AG04449 (cell line): ENCODE measurements around the gene EIF4EBP3.

Source experiments
- CTCF ChIA-PET: fragments of 350-600 bp; formaldehyde crosslinking; extraction: SDS; loops from one replicate; lab custom pipeline; 2021; ENCODE audit warnings: antibody characterized with exemption; lab: Yijun Ruan, JAX
- POLR2A ChIA-PET: fragments of 400-600, 350-600 bp; formaldehyde crosslinking; extraction: SDS; loops from one replicate; lab custom pipeline; 2020; ENCODE audit warnings: antibody characterized with exemption, inconsistent platforms; lab: Yijun Ruan, JAX
- DNase-seq: peaks from one replicate; pipeline ENCODE4 v3.0.0-alpha.2; 2010; ENCODE audit warnings: low read depth, low spot score
- H3K4me3 ChIP-seq: 2 replicates; pipeline ENCODE4 v1.5.1; 2011; ENCODE audit warnings: low read depth, mild to moderate bottlenecking, control low read depth, low read length
- TF ChIP-seq, protein P1 (sequence below): IDR thresholded peaks from one replicate; pipeline ENCODE4 v1.5.1; 2011; ENCODE audit warnings: mild to moderate bottlenecking, moderate library complexity, low read length, control low read depth, inconsistent platforms; ENCODE audit not compliant: insufficient read depth; ENCODE audit errors: missing control alignments

Gene EIF4EBP3

DNA sequence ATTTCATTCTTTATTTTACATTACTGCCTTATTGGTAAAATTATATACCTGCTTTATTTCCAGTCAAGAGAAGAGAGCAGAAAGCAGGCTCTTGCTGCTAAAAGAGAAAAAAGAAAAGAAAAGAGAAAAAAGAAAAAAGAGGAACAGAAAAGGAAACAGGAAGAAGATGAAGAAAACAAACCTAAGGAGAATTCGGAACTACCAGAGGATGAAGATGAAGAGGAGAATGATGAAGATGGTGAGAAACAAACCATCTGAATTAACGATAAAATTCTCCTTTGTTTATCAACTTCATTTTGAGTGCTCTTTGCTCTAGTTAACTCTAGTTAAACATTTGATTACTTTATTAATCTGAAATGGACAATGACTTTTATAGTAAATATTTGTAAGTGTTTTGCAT is 23.5 kb upstream of the EIF4EBP3 start:
- TF ChIP-seq, protein P1, sequence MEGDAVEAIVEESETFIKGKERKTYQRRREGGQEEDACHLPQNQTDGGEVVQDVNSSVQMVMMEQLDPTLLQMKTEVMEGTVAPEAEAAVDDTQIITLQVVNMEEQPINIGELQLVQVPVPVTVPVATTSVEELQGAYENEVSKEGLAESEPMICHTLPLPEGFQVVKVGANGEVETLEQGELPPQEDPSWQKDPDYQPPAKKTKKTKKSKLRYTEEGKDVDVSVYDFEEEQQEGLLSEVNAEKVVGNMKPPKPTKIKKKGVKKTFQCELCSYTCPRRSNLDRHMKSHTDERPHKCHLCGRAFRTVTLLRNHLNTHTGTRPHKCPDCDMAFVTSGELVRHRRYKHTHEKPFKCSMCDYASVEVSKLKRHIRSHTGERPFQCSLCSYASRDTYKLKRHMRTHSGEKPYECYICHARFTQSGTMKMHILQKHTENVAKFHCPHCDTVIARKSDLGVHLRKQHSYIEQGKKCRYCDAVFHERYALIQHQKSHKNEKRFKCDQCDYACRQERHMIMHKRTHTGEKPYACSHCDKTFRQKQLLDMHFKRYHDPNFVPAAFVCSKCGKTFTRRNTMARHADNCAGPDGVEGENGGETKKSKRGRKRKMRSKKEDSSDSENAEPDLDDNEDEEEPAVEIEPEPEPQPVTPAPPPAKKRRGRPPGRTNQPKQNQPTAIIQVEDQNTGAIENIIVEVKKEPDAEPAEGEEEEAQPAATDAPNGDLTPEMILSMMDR = no peak
- CTCF ChIA-PET = no interaction called here
- POLR2A ChIA-PET = no interaction called here
- H3K4me3 ChIP-seq = no peak overlapping the region
- DNase-seq = no peak

DNA sequence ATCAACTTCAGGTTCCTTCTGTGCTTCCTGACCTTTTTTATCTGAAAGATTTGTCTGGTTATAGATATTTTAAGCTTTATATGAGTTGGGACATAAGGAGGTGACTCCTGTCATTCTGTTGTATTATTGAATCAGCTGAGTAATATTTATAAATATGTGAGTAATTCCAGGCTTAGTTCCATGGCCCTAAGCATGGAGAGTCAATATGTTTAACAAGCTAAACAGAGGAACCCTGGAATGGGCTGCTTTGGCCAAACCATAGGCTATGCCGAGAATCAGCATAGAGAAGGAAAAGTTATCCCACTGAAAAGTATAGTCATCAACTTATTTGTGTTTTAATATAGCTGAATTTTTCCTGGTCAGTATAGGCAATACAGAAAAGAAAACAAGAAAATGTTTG is 7.2 kb upstream of the EIF4EBP3 start:
- no peak overlapping the region for H3K4me3 ChIP-seq
- POLR2A ChIA-PET = no interaction called here
- no peak for DNase-seq
- CTCF ChIA-PET = interaction anchor here (0.9 kb wide), 1 partner anchor 11 kb away, joined by 3 read pairs; no protein-coding TSS in a partner anchor
- TF ChIP-seq, protein P1 = no peak

DNA sequence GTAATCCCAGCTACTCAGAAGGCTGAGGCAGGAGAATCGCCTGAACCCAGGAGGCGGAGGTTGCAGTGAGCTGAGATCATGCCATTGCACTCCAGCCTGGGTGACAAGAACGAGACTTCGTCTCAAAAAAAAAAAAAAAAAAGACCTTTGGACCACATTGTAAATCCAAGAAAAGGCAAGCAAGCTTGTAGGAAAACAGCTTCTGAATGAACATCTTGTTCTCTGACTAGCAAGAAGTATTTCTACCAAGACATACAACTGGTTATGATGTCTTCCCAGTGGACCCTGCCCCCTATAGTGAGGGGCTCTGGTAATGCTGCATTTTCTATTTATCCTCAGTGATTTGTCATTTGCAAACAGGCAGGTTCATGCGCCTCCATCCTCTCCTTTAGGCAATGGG is 4.5 kb upstream of the EIF4EBP3 start:
- H3K4me3 ChIP-seq = no peak overlapping the region
- ChIA-PET POLR2A (interaction anchor here (0.6 kb wide), 1 partner anchor 14 kb away, joined by 3 read pairs; the partner anchor contains the start of gene SRA1), CTCF (interaction anchor here (0.6 kb wide), 1 partner anchor 35 kb away, joined by 3 read pairs; no protein-coding TSS in a partner anchor)
- TF ChIP-seq, protein P1 = no peak
- DNase-seq = no peak

DNA sequence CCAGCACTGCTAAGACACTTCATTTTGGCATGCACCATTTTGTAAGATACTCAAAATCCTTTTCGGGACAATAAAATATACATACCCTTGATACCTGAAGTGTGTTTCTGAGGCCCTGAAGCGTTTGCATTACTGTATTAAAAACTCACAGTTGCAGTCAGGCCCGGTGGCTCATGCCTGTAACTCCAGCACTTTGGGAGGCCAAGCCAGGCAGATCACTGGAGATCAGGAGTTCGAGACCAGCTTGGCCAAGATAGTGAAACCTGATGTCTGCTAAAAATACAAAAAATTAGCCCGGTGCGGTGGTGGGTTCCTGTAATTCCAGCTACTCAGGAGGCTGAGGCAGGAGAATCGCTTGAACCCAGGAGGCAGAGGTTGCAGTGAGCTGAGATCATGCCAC is 2.5 kb upstream of the EIF4EBP3 start:
- ChIA-PET POLR2A (no interaction called here), CTCF (interaction anchor here (1.2 to 1.6 kb wide), 2 partner anchors 15 to 182 kb away, joined by 3 read pairs; no protein-coding TSS in a partner anchor)
- TF ChIP-seq, protein P1 = no peak
- DNase-seq = no peak
- no peak overlapping the region for H3K4me3 ChIP-seq

DNA sequence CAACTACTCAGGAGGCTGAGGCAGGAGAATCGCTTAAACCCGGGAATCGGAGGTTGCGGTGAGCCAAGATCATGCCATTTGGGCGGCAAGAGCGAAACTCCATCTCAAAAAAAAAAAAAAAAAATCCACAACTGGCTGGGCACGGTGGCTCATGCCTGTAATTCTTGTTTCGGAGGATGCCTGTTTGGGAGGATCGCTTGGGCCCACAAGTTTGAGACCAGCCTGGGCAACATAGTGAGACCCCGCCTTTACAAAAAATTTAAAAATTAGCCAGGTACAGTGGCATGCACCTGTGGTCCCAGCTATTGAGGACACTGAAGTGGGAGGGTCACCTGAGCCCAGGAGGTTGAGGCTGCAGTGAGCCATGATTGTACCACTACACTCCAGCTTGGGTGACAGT is 1.9 kb upstream of the EIF4EBP3 start:
- DNase-seq = no peak
- TF ChIP-seq, protein P1 = no peak
- CTCF ChIA-PET = interaction anchor here (1.2 to 2.8 kb wide), 2 partner anchors 173 to 183 kb away, joined by 3 to 10 read pairs; no protein-coding TSS in a partner anchor
- POLR2A ChIA-PET = interaction anchor here (0.7 kb wide), 1 partner anchor 97 kb away, joined by 3 read pairs; no protein-coding TSS in a partner anchor
- no peak overlapping the region for H3K4me3 ChIP-seq

DNA sequence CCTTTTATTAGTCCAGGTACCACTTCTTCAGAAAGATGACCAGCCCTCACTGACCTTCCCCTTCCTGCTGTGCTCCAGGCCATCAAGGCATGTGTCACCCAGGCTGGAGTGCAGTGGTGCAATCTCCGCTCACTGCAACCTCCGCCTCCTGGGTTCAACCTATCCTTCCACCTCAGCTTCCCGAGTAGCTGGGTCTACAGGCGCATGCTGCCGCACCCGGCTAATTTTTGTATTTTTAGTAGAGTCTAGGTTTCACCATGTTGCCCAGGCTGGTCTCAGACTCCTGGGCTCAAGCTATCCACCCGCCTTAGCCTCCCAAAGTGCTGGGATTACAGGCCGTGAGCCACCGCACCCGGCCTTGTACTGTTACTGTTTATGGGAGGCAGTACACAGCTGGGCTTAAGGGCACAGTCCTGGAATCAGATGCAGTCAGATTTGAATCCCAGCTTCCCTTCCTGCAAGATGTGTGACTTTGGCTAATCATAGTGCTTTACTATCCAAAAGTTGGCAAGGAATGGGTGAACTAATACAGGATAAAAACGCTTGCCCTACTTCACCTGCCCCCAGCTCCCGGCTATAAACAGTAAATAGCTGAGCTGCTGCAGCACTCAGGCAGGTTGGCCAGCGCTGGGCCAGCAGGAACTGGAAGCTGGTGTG is 483 bp upstream of the EIF4EBP3 start:
- DNase-seq = no peak
- peak overlapping the region; percentile 33 for H3K4me3 ChIP-seq
- ChIA-PET POLR2A (interaction anchor here (0.7 to 3.0 kb wide), 12 partner anchors 8 to 153 kb away, joined by 3 to 24 read pairs (median 4); partner anchors contain the start of genes ANKHD1, APBB3, IK and NDUFA2), CTCF (interaction anchor here (0.6 to 3.5 kb wide), 17 partner anchors 11 to 591 kb away, joined by 3 to 36 read pairs (median 5); partner anchors contain the start of genes APBB3, CD14, IK and NDUFA2)
- TF ChIP-seq, protein P1 = no peak
